ENCODE data around the gene ZBED6.
"Not testable (repeated sequence)": the region's sequence is repeated elsewhere in the genome, so short reads cannot be mapped to it uniquely, and the experiment has no call there.

Gene ZBED6, protein sequence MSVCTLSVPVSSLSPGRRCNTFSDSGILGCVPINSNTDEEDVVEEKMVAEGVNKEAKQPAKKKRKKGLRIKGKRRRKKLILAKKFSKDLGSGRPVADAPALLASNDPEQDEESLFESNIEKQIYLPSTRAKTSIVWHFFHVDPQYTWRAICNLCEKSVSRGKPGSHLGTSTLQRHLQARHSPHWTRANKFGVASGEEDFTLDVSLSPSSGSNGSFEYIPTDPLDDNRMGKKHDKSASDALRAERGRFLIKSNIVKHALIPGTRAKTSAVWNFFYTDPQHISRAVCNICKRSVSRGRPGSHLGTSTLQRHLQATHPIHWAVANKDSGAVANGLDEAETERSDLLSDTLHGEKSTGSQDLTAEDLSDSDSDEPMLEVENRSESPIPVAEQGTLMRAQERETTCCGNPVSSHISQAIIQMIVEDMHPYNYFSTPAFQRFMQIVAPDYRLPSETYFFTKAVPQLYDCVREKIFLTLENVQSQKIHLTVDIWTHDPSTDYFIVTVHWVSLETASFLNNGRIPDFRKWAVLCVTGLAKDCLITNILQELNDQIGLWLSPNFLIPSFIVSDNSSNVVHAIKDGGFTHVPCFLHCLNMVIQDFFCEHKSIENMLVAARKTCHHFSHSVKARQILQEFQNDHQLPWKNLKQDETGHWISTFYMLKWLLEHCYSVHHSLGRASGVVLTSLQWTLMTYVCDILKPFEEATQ (N-terminal part only)

GRCh38 chr1:203795441-203796235, at the start of gene ZBED6, which contains the start of gene ZC3H11A:
Gene ZBED6, plus strand, starts transcription at chr1:203795623. Its CDS starts 1,900 bp downstream, at chr1:203797523.
Gene ZC3H11A, plus strand, starts transcription at chr1:203795623. Its CDS starts 21,448 bp downstream, at chr1:203817071.
- DNase-seq (ENCODE audit: low spot score) = peak; percentile 99

- DNase-seq (ENCODE audit: low spot score) = no peak
Measured at GRCh38 chr1:203746281-203746680, 49.1 kb upstream of the ZBED6 start.

GRCh38 chr1:203751051-203751450, 44.4 kb upstream of the ZBED6 start:
- no peak for DNase-seq (ENCODE audit: low spot score)

- DNase-seq (ENCODE audit: low spot score) = not testable (repeated sequence)
Measured at GRCh38 chr1:203751618-203752361, 43.6 kb upstream of the ZBED6 start.

DNA sequence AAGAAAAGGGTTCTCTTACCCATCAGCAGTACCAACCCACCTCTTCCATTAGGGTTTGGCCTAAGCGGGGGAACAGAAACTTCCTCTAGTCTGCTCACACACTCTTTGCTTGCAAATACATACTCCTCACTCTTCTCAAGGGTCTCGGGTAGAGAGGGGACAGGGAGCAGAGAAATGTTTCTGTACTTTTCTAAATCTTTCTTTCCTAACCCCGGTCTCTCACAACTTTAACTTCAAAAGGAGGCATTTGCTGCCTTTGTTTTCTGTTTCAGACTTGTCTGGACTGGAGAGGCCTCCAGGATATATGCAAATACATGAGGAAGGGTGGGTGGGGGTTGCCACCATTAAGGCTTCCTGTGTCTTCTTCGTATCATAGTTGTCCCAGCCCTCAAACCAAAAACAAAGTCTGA, 41.0 kb upstream of the ZBED6 start:
- DNase-seq (ENCODE audit: low spot score) = no peak

- no peak for DNase-seq (ENCODE audit: low spot score)
Measured at GRCh38 chr1:203756036-203756435, 39.4 kb upstream of the ZBED6 start.

GRCh38 chr1:203758749-203759148, 36.7 kb upstream of the ZBED6 start:
- not testable (repeated sequence) for DNase-seq (ENCODE audit: low spot score)

DNA sequence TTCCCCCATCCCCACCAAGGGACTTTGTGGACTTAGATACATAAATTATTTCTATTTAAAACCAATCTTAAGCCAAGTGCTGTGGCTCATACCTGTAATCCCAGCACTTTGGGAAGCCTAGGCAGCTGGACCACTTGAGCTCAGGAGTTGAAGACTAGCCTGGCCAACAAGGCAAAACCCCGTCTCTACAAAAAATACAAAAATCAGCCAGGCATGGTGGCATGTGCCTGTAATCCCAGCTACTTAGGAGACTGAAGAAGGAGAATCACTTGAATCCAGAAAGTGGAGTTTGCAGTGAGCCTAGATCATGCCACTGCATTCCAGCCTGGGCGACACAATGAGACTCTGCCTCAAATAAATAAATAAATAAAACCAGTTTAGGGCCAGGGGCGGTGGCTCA, 34.9 kb upstream of the ZBED6 start:
- DNase-seq (ENCODE audit: low spot score) = no peak

- DNase-seq (ENCODE audit: low spot score) = not testable (repeated sequence)
Measured at GRCh38 chr1:203761958-203762357, 33.5 kb upstream of the ZBED6 start.

DNA sequence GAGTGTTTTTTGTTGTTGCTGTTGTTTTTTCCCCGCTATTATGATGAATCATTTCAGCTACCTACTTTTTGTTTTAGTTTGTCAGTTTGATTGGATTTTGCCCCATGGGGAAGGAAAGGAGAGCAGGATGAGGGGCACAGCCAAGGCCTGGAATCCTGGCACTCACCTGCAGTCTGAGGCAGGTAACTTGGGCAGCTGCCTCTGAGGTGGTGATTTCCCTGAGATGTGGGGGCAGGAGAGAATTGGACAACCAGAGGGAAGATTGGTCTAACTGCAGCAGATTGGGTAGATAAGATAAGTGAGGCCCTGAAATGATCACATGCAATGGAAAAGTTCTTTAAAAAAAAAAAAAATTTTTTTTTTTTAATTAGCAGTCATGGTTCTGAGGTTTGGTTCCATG, 31.9 kb upstream of the ZBED6 start:
- DNase-seq (ENCODE audit: low spot score) = no peak

DNA sequence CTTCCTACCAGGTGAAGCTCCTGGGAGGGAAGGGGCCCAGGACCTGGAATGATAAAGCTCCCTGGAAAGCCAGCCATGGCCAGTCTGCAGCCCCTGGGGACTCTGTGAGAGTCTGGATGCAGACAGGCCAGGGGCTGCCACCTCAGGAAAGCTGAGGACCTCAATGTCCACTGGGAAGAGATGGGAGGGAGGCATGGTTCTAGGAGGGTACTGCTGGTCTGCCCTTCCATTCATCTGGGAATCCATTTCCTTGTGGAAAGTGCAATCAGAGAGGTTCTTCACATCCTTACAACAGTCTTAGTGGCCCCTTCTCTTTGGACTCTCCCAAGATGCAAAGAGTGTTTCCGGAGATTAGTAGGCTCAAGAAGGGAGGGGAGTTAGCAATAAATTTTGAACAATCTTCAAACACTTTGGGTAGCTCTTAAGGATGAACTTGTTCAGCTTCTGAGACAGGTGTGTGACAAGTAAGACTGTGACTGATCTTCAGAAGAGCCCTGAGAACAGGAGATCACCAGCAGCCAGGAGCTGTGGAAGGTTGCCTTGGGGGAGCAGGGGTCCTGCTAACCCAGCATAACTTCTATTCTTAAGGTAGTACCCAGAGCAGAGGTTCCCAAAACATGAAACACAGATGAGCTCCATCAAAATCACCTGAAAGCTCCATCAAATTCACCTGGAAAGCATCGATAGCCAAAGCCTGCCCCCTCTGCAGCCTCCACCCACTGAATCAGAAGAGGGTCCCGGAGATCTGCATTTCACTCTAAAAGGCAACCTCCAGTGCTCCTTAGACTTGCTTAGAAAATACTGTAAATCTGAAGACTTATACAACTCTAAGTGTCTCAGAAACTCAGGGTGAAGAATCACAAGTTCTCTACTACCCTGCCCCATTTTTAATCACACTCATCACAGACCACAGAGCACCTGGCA, 31.1 kb upstream of the ZBED6 start:
- no peak for DNase-seq (ENCODE audit: low spot score)

DNA sequence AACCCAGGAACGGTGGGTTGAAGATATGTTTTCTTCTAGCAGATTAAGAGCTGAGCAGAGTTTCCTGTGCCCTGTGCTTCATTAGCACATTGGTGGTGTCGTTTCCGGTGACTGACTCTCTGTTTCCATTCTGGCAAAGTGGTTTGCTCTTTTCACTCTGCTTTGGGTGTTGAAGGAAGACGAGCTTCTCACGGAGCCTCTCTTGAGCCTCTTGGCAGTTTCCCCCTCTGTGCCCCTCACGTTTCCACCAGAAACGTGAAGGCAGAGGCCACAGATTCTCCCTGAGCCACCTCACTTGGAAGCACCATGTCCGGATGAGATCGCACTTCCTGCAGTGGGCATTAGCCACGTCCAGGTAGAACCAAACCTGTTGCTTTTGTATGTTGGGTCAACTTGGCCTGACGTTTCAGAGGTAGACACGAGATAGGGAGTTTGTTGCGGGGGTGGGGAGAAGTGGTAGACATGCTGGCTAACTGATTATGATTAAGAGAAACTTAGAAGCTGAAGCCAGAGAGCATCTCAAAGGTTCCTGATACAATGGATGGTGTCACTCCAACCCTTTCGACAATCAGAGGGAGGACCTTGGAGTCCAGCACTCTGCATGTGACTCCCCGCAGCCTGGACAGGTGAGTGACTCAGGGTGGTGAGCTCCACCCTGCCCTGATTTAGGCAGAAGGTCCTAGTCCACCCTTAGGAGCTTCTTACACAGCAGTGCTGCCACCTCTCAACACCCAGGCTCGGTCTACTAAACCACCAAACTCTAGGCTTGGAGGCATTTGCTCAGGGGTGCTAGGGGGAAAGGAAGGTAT, 30.2 kb upstream of the ZBED6 start, which contains the start of gene LAX1:
TSS of gene LAX1 (plus strand) at position 155 of the 809 bp plus-strand sequence. CDS start at position 538, 383 bp downstream.
- DNase-seq (ENCODE audit: low spot score) = no peak

DNA sequence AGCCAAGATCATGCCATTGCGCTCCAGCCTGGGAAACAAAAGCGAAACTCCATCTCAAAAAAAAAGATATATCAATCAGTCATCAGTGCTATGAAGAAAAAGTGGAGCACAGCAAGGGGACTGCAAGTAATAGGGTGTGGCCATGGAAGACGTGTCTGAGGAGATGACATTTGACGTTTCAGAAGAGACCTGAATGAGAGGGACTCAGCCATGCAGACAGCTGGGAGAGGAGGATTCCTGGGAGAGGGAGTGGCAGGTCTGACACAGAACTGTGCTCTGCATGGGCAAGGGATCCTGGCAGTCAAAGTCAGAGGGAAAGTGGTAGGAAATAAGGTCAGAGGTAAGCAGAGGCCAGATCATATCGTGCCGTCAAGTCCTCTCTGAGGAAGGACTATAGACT, 27.2 kb upstream of the ZBED6 start:
- no peak for DNase-seq (ENCODE audit: low spot score)

DNA sequence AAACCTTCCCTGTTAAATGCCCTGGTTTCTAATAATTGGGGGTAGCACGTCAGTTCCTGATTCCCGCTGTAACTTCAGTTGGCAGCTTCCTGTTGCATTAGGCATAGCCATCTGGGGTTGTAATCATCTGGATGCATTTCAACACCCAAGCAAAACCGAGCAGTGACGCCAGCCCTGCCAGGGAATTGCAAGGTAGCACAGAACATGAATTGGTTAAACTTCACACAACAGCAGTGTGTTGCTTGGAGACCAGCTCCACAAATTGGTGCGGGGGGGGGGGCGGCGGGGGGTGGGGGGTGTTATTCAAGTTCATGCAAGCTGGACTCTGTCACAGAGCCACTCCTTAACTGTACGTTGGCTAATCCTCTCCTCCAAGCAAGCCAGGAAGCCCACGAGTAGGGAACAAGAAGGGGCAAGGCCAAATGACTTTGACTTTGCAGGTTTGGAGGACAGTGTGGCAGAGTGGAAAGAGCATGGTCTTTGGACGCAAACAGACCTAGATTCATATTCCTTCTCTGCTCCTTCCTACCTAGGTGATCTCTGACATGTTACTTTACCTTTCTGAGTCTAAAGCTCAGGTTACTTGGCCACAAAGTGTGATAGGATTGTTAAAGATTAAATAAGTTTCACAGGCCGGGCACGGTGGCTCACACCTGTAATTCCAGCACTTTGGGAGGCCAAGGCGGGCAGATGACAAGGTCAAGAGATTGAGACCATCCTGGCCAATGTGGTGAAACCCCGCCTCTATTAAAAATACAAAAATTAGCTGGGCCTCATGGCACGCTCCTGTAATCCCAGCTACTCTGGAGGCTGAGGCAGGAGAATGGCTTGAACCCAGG, 25.7 kb upstream of the ZBED6 start:
- DNase-seq (ENCODE audit: low spot score) = peak; percentile 18

- DNase-seq (ENCODE audit: low spot score) = no peak
Measured at GRCh38 chr1:203771901-203772301, 23.5 kb upstream of the ZBED6 start.

DNA sequence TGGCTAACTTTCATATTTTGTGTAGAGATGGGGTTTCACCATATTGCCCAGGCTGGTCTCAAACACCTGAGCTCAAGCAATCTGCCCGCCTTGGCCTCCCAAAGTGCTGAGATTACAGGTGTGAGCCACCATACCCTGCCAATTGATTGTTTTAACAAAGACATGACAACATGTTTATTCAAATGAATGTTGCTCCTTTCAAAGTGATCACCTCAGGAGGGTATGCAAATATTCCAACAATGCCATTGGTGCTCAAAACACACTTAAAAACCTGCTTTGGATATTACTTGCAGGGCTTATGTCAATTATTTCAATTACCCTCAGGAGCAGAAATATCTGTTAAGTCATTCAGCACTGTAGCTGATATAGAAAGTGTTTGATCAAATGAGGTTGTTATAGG, 22.6 kb upstream of the ZBED6 start:
- no peak for DNase-seq (ENCODE audit: low spot score)

- peak; percentile 78 for DNase-seq (ENCODE audit: low spot score)
Measured at GRCh38 chr1:203776636-203777035, 18.8 kb upstream of the ZBED6 start.

DNA sequence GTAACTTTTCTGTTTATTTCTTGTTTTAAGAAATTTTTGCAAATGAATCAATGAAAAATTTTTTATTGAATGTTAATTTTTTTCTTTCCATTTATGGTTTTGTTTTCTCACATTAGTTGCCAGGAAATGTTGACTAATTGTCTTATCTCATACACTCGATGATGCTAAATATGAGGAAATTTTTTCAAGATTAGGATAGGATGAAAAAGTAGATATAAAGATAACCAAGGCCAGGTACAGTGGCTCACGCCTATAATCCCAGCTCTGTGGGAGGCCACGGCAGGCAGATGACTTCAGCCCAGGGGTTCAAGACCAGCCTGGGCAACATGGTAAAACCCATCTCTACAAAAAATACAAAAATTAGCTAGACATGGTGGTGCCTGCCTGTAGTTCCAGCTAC, 17.8 kb upstream of the ZBED6 start:
- no peak for DNase-seq (ENCODE audit: low spot score)

DNA sequence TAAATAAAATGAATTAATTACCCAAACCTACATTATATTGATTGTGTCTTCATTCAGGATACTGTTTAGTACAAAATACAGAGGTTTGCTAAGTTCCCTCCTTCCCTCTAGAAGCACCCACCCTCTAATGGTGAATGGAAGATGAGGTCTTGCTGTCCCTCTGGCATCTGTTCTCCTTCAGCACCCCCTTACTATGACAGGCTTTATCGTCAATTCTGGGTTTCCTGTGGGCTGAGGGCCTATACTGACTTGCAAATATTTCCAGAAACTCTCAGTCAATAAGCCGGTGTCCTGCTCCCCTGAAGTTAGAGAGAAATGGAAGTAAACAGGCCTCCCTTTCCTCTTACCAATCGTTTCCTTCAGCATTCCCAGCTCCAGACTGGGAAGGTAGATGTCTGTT, 17.3 kb upstream of the ZBED6 start:
- DNase-seq (ENCODE audit: low spot score) = no peak
